HG03457 (cell line): ENCODE measurements around the gene KCNAB1.
"Not testable (repeated sequence)": the region's sequence is repeated elsewhere in the genome, so short reads cannot be mapped to it uniquely, and the experiment has no call there.

Experiments used
- ATAC-seq: cut with Tn5 transposase; IDR thresholded peaks from one replicate; pipeline ENCODE4 v1.9.1; 2021; ENCODE audit warnings: moderate number of reproducible peaks; ENCODE audit not compliant: unreplicated experiment

Gene KCNAB1

GRCh38 chr3:156260331-156260730 lies 140.0 kb downstream of the KCNAB1 start:
- ATAC-seq = no peak

- ATAC-seq = no peak
Observed at GRCh38 chr3:156264771-156265170, 144.4 kb downstream of the KCNAB1 start.

- no peak for ATAC-seq
Observed at GRCh38 chr3:156271508-156271907, 151.1 kb downstream of the KCNAB1 start.

- ATAC-seq = no peak
Observed at GRCh38 chr3:156271995-156272719, 151.8 kb downstream of the KCNAB1 start.

- no peak for ATAC-seq
Observed at GRCh38 chr3:156273111-156273694, 152.8 kb downstream of the KCNAB1 start.

- no peak for ATAC-seq
Observed at GRCh38 chr3:156274791-156275190, 154.4 kb downstream of the KCNAB1 start.

- ATAC-seq = not testable (repeated sequence)
Observed at GRCh38 chr3:156284637-156285036, 164.3 kb downstream of the KCNAB1 start.

- ATAC-seq = no peak
Observed at GRCh38 chr3:156285626-156286025, 165.2 kb downstream of the KCNAB1 start.

- no peak for ATAC-seq
Observed at GRCh38 chr3:156290924-156291271, 170.5 kb downstream of the KCNAB1 start.

GRCh38 chr3:156291272-156292123 lies 171.1 kb downstream of the KCNAB1 start:
- peak; percentile 56 for ATAC-seq

GRCh38 chr3:156293566-156293965 lies 173.2 kb downstream of the KCNAB1 start:
- ATAC-seq = no peak

- ATAC-seq = no peak
Observed at GRCh38 chr3:156297582-156297981, 177.2 kb downstream of the KCNAB1 start.

GRCh38 chr3:156298014-156298413 lies 177.6 kb downstream of the KCNAB1 start:
- ATAC-seq = no peak

- no peak for ATAC-seq
Observed at GRCh38 chr3:156298938-156299337, 178.6 kb downstream of the KCNAB1 start.

GRCh38 chr3:156299569-156299968 lies 179.2 kb downstream of the KCNAB1 start:
- no peak for ATAC-seq

- no peak for ATAC-seq
Observed at GRCh38 chr3:156300371-156300770, 180.0 kb downstream of the KCNAB1 start.

- no peak for ATAC-seq
Observed at GRCh38 chr3:156300929-156301840, 180.8 kb downstream of the KCNAB1 start.

- no peak for ATAC-seq
Observed at GRCh38 chr3:156303001-156303707, 182.8 kb downstream of the KCNAB1 start.

- ATAC-seq = no peak
Observed at GRCh38 chr3:156304406-156304805, 184.0 kb downstream of the KCNAB1 start.

GRCh38 chr3:156305672-156306071 lies 185.3 kb downstream of the KCNAB1 start:
- ATAC-seq = no peak
